Hepatocyte (in vitro differentiated cells): ENCODE data around the gene LGALS3BP.

ENCODE experiments used
- CTCF ChIP-seq: fragments of 200-600 bp; sonication (generic); IDR thresholded peaks from 2 replicates; pipeline ENCODE4 v1.5.1; 2016; ENCODE audit warnings: antibody characterized with exemption, mild to moderate bottlenecking; ENCODE audit not compliant: poor library complexity
- EZH2 ChIP-seq: fragments of 200-600 bp; sonication (generic); IDR thresholded peaks from 2 replicates; pipeline ENCODE4 v1.6.1; 2016; ENCODE audit warnings: antibody characterized with exemption, mild to moderate bottlenecking, borderline replicate concordance
- EZH2phosphoT487 ChIP-seq: fragments of 200-600 bp; sonication (generic); IDR thresholded peaks from one replicate; pipeline ENCODE4 v1.6.1; 2018; ENCODE audit warnings: antibody characterized with exemption, mild to moderate bottlenecking, low read depth, moderate library complexity; ENCODE audit not compliant: unreplicated experiment, severe bottlenecking

GRCh38 chr17:78967782-78968362, 11.9 kb downstream of the LGALS3BP start:
- TF ChIP-seq EZH2phosphoT487 (no peak), CTCF (no peak), EZH2 (no peak)
